ENCODE data around the gene PPP1R1A. TPM values are rescaled to one million over a fixed set of nuclear protein-coding genes. Genes with fewer than 3 reads are reported as not detected.
A peak's percentile ranks its signal among the peaks of the same experiment; 100 is the strongest.

PPP1R1A gene
- total RNA-seq, 1 experiment from 2014 or later = 110 TPM

DNA sequence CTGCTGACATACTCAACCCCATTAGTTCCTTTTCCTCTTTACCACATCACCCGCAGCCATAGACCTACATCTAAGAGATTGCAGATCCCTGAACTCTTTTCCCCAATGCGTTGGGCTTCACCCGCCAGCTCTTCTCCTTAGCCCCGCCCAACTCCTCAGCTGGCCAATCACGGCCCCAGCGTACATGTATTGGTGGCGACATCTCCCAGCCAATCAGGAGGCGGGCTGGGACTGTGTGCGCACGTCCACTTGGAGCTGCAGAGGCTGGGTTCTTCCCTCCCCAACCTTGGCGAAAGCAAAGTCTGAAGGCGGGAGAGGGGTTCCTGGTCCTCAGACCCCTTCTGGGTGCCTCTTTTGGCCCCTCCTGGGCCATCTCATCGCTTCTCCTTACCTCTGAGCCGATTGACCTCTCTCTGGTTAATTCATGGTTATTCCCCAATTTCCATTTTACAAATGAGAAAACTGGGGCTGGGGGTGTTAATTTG is 28.0 kb downstream of the PPP1R1A start:
- intact Hi-C loops (cut with micrococcal nuclease; ENCODE audit: unreplicated experiment) = no loop called here
- Histone ChIP-seq H3K27ac (ENCODE audit: low read depth, low read length, poor library complexity, severe bottlenecking) (peak overlapping the region; percentile 68), H3K4me3 (ENCODE audit: low read depth, low read length, poor library complexity, severe bottlenecking) (peak overlapping the region; percentile 37), H3K36me3 (ENCODE audit: insufficient read depth, low read length, poor library complexity, severe bottlenecking) (no peaks in the 10 kb centered on the region), H3K27me3 (replicated peaks; ENCODE audit: insufficient read depth, low read depth, low read length, poor library complexity) (no peaks in the 10 kb centered on the region), H3K4me1 (ENCODE audit: insufficient read depth, low read length, poor library complexity, severe bottlenecking) (peaks cover 20% of the 10 kb centered on the region), H3K9me3 (ENCODE audit: low read depth, low read length, poor library complexity, severe bottlenecking) (no peaks in the 10 kb centered on the region)
- POLR2A ChIA-PET (ENCODE audit: low non-redundant PET) = interaction anchor here (0.6 kb wide), 1 partner anchor 11 kb away, joined by 3 read pairs; no protein-coding TSS in a partner anchor
- peak; percentile 95 for DNase-seq (ENCODE audit: low spot score)
- CTCF ChIA-PET = interaction anchor here (0.5 to 1.1 kb wide), 2 partner anchors 10 to 20 kb away, joined by 4 to 6 read pairs; no protein-coding TSS in a partner anchor
- no TSS peak for BruUV-seq (replicated peaks)
- TF ChIP-seq EZH2 (IDR thresholded peaks at IDR 0.05; ENCODE audit: borderline replicate concordance, low read depth, low read length, poor library complexity, severe bottlenecking) (no peak), CTCF (conservative IDR thresholded peaks at IDR 0.05; ENCODE audit: low read depth, low read length) (no peak)

DNA sequence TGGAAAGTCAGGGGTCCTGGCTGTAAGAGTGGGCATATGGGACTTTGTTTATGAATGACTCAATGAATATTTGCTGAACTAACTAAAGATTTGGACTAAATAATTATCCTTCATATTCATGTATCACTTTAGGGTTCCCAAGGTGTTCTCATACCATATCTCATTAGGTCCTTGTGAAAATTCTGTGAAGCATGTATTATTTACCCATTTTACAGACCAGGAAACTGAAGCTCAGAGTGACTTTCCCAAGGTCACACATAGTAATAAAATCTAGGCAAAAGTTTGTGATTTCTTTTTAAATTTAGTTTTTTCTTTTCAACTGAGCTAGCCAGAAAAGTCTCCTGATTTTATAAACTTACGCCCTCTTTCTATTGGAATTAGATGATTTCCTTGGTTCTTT is 29.7 kb downstream of the PPP1R1A start:
- H3K27ac ChIP-seq (ENCODE audit: low read depth, low read length, poor library complexity, severe bottlenecking) = no peak overlapping the region
- H3K4me1 ChIP-seq (ENCODE audit: insufficient read depth, low read length, poor library complexity, severe bottlenecking) = peaks cover 14% of the 10 kb centered on the region
- H3K9me3 ChIP-seq (ENCODE audit: low read depth, low read length, poor library complexity, severe bottlenecking) = no peaks in the 10 kb centered on the region
- POLR2A ChIA-PET (ENCODE audit: low non-redundant PET) = no interaction called here
- CTCF ChIA-PET = interaction anchor here (0.6 kb wide), 1 partner anchor 160 kb away, joined by 4 read pairs; no protein-coding TSS in a partner anchor
- H3K27me3 ChIP-seq (replicated peaks; ENCODE audit: insufficient read depth, low read depth, low read length, poor library complexity) = no peaks in the 10 kb centered on the region
- BruUV-seq (replicated peaks) = no TSS peak
- H3K36me3 ChIP-seq (ENCODE audit: insufficient read depth, low read length, poor library complexity, severe bottlenecking) = no peaks in the 10 kb centered on the region
- TF ChIP-seq EZH2 (IDR thresholded peaks at IDR 0.05; ENCODE audit: borderline replicate concordance, low read depth, low read length, poor library complexity, severe bottlenecking) = no peak
- H3K4me3 ChIP-seq (ENCODE audit: low read depth, low read length, poor library complexity, severe bottlenecking) = no peak overlapping the region
- intact Hi-C loops (cut with micrococcal nuclease; ENCODE audit: unreplicated experiment) = no loop called here
- no peak for DNase-seq (ENCODE audit: low spot score)

DNA sequence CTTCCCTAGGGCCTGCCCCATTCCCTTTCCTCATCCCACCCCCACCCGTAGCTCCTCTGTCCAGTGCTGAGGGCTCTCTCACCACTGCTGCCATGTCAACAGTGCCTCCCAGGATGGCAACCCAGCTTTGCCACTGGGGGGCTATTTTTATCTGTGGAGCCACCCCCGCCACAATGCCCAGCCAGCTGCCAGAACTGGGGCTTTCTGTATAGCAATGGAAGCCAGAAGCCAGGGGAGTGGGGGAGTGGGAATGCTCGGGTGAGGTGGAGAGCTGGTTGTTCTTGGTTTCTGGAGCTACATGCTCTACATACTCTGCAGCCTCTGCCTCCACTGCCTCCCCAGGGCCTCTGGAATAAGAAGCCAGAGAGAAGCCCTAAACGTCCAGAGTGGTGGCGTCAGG is 30.1 kb downstream of the PPP1R1A start:
- BruUV-seq (replicated peaks) = no TSS peak
- DNase-seq (ENCODE audit: low spot score) = no peak
- intact Hi-C loops (cut with micrococcal nuclease; ENCODE audit: unreplicated experiment) = no loop called here
- no peaks in the 10 kb centered on the region for H3K9me3 ChIP-seq (ENCODE audit: low read depth, low read length, poor library complexity, severe bottlenecking)
- H3K27me3 ChIP-seq (replicated peaks; ENCODE audit: insufficient read depth, low read depth, low read length, poor library complexity) = no peaks in the 10 kb centered on the region
- CTCF ChIA-PET = interaction anchor here (0.6 kb wide), 1 partner anchor 159 kb away, joined by 4 read pairs; no protein-coding TSS in a partner anchor
- TF ChIP-seq EZH2 (IDR thresholded peaks at IDR 0.05; ENCODE audit: borderline replicate concordance, low read depth, low read length, poor library complexity, severe bottlenecking) (no peak), CTCF (conservative IDR thresholded peaks at IDR 0.05; ENCODE audit: low read depth, low read length) (no peak)
- POLR2A ChIA-PET (ENCODE audit: low non-redundant PET) = no interaction called here
- H3K4me3 ChIP-seq (ENCODE audit: low read depth, low read length, poor library complexity, severe bottlenecking) = no peak overlapping the region
- H3K36me3 ChIP-seq (ENCODE audit: insufficient read depth, low read length, poor library complexity, severe bottlenecking) = no peaks in the 10 kb centered on the region
- no peak overlapping the region for H3K27ac ChIP-seq (ENCODE audit: low read depth, low read length, poor library complexity, severe bottlenecking)
- peaks cover 14% of the 10 kb centered on the region for H3K4me1 ChIP-seq (ENCODE audit: insufficient read depth, low read length, poor library complexity, severe bottlenecking)
